HG02759 (cell line): Measurements from ENCODE around the gene SLC38A10.

Experiments
- ATAC-seq: cut with Tn5 transposase; IDR thresholded peaks from one replicate; pipeline ENCODE4 v1.9.1; 2021; ENCODE audit warnings: mild to moderate bottlenecking, moderate library complexity; ENCODE audit not compliant: unreplicated experiment

The SLC38A10 gene

DNA sequence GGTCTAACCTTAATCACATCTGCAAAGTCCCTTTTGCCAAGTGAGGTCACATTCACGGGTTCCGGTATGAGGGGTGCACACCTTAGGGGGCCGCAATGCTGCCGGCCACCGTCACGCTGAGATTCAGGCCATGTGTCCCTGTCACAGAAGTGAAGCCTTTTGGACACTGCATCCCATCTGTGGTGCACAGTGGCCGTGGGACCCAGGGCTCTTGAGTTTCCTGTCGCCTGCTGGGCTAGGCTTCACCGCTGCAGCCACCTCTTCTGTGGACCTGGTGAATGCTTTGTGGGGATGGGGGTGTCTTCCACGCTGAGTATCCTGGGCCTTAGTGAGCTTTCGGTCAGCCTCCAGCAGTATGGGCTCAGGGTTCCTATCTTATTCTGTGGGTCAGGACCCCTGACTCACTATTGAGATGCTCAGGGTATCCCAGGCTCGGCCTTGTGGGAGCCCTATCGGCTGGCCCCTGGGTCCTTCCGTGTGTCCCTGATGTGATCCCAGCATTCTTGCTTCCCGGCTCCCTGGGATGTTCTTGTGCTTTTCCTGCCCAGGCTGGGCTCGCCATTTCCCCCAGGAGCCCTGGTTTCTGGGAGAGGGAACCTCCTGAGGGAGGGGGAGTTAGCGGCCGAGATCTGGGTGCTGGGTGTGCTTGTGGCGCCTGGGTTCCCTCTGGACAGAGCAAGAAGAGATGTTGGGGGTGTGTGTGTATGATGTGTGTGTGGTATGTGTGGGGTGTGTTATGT is 4.9 kb upstream of the SLC38A10 start:
- ATAC-seq = no peak

DNA sequence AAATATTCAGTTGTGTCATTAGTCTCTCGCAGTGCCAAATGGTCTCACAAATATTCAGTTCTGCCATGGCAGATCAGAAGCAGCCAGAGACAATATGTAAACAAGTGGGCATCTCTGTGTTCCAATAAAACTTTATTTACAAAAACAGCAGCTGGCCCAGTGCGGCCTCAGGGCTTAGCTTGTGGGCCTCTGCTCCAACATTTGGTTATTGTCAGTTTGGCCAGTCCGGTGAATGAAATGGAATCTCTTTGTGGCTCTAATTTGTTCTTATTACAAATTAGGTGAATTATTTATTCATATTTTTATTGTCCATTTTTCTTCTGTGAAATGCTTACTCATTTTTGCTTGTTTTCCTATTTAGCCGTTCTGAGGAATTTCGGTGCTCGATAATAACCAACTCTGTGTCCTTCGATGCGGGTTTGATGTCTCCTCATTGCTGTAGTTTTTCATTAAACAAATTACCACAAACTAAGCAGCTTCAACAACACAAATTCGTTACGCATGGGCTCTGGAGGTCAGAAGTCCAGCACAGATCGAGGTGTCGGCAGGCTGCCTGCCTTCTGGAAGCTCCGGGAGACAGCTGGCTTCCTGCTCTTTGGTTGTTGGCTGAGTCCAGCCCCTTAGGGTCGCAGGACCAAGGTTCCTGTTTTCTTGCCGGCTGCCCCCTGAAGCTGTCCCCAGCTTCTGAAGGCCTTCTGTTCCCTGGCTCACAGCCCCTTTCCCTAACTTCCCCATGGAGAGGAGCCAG is 4.1 kb upstream of the SLC38A10 start:
- ATAC-seq = no peak

GRCh38 chr17:81298325-81298990 is 3.4 kb upstream of the SLC38A10 start:
- no peak for ATAC-seq

DNA sequence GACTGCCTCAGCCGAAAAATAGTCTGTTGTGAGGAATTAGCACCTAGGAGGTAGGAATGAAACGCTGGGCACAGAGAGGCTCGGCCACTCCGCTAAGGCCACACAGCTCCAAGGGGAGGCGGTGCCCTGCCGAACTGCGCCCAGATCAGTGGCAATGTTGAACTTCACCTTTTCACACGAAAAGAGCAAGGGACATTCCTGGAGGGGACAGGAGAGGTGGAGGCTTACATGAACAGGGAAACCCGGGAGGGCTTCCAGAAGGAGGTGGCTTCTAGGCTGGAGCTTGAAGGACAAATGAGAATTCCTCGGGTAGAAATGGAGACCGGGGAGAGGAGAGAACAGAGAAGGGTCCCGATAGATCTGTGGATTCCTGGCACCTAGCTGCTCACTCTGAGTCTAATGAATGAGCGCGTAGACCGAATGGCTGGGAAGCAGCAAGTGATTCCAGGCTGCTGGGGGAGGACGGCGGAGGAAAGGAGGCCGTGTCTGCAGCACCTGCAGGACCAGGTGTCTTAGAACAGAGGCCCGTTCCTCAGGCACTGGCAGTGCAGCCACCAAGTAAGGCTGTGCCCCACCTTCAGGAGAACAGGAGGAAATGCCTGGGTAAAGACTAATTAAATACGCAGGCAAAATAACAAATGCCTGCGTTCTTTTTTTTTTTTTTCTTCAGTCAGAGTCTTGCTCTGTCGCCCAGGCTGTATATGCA is 722 bp upstream of the SLC38A10 start:
- peak; percentile 21 for ATAC-seq

GRCh38 chr17:81294512-81295030 is 536 bp downstream of the SLC38A10 start:
- ATAC-seq = peak; percentile 28

DNA sequence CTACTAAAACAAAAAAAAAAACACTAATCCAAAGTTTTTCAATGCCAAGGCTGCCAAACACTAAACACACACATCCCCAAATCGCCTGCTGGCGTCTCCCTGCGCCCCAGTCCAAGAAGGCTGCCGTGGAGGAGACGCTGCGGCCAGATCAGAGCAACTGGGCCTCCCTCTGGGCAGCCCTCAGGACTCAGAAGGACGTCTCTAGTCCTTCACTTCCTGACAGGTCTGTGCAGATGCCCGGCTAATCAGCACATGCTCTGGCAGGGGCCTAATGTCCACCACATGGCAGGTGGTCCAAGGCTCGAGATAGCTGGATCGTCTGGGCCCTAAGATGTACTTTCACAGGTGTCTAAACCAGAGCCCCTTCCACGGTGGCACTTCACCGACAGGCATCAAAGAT is 2.7 kb downstream of the SLC38A10 start:
- no peak for ATAC-seq

DNA sequence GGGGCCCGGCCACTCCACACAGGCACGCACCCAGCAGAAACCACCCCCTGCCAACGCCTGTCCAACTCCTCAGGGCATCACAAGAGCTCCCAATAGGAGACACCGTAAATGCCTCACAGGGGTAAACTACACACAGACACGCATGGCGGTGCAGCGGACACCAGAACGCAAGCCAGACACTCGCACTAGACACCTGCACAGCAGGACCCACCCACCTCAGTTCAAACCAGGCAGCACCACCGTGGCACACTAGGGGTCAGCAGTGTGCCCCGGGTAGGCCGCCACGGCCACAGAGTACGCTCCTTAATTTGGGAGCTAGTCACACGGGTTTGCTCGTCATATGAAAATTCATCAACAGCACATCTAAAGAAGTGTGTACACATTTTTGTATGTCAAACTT is 3.4 kb downstream of the SLC38A10 start:
- no peak for ATAC-seq

GRCh38 chr17:81290230-81290629 is 4.9 kb downstream of the SLC38A10 start:
- no peak for ATAC-seq

- no peak for ATAC-seq
Observed at GRCh38 chr17:81289627-81290026, 5.5 kb downstream of the SLC38A10 start.

DNA sequence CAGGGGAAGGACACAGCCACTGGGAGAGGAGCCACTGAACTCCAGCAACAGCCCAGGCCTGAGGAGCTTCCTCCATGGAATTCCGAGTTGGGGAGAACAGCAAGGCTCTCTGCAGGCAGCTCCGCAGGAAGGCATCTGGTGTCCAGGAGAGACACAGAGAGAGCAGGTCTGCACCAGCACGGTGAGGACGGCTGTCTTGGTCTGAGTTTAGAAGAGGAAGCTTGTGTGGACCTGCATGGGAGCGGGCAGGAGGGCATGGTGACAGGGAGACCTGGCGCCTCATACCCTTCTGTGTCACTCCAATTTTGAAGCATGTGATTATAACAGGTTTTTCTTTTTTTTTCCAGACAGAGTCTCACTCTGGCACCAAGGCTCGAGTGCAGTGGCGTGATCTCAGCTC is 6.4 kb downstream of the SLC38A10 start:
- no peak for ATAC-seq

- ATAC-seq = no peak
Observed at GRCh38 chr17:81287741-81288430, 7.2 kb downstream of the SLC38A10 start.

- no peak for ATAC-seq
Observed at GRCh38 chr17:81287152-81287551, 8.0 kb downstream of the SLC38A10 start.

GRCh38 chr17:81286491-81287145 is 8.5 kb downstream of the SLC38A10 start:
- ATAC-seq = no peak

GRCh38 chr17:81285894-81286293 is 9.2 kb downstream of the SLC38A10 start:
- no peak for ATAC-seq

DNA sequence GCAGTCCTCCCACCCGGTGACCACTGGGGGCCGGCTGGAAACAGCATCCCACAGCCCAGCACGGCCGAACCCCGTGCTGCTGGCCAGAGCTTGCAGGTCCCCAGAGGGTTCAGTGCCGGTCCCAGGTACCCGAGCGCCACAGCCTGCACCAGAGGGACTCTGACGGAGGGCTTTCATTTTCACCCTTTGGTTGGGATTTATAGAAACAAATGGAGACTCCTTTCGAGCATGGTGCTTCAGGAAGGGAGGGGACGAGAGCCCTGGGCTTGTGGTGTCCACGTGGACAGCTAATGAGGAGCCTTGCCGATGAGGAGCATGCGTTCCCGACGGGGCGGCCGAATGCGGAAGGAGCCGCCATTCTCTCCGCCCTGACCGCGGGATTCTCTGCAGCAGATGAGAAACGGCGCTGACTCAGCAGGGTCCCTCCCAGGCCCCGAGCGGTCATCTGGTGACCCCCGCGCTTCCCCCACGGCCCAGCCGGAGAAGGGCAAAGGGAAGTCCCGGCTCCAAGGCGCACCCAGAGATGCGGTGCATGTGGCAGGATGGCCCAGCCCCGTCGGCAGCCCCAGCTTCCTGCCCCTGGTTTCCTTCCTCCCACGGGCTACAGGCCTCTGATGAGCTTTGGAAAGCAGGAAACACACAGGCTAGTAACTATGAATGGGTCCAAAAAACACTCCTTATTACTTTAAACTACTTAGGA is 9.8 kb downstream of the SLC38A10 start:
- no peak for ATAC-seq

GRCh38 chr17:81282876-81283275 is 12.2 kb downstream of the SLC38A10 start:
- no peak for ATAC-seq

DNA sequence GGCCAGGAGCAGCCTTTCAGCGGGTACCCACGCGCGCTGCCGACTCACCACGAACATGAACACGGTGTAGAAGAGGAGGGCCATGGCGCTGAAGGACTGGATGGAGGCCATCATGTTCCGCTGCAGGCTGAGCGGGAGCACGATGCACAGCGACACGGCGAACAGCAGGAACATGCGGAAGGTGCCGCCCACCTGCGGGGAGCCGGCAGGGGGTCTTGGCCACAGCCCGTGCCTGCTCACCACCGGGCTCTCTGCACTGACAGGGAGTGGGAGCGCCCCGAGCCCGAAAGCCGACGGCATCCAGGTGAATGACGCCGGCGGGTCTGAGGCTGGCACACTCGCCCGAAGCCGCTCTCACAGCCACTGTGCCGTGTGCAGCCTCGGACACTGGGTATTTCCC is 13.0 kb downstream of the SLC38A10 start:
- no peak for ATAC-seq

- no peak for ATAC-seq
Observed at GRCh38 chr17:81280571-81280970, 14.5 kb downstream of the SLC38A10 start.
